B cell (primary cell): ENCODE data around the gene MAD1L1. TPM values are rescaled to one million over a fixed set of nuclear protein-coding genes. Genes with fewer than 3 reads are reported as not detected.

Experiments
- ATAC-seq: fragments of 200-7000 bp; cut with Tn5 transposase; one replicate; pipeline ENCODE4 v1.10.0; 2021; ENCODE audit warnings: low read depth, mild to moderate bottlenecking, moderate number of reproducible peaks, moderate library complexity
- CTCF ChIA-PET: fragments of 350-600 bp; sonication (Branson Sonifier 250); formaldehyde crosslinking; loops from one replicate; lab custom pipeline; 2021; ENCODE audit warnings: antibody characterized with exemption, inconsistent platforms; lab: Charles Lee
- POLR2A ChIA-PET: fragments of 350-600 bp; sonication (Branson Sonifier 250); formaldehyde crosslinking; loops from one replicate; lab custom pipeline; 2021; ENCODE audit warnings: antibody characterized with exemption; lab: Charles Lee
- DNase-seq: peaks from one replicate; pipeline ENCODE4 v3.0.0; 2013
- H2AFZ ChIP-seq: 2 replicates; pipeline ENCODE4 v1.6.1; 2012; ENCODE audit warnings: mild to moderate bottlenecking, low read depth, low read length; ENCODE audit not compliant: insufficient read depth, poor library complexity, severe bottlenecking
- H3K27ac ChIP-seq, 2 donors: 1 replicate in 1 of 2; 2 replicates in 1 of 2; pipeline ENCODE4 v1.5.1; 2012 to 2013; ENCODE audit warnings: low read length in 2 of 2, mild to moderate bottlenecking in 2 of 2, moderate library complexity in 1 of 2
- H3K27me3 ChIP-seq, 4 experiments: fragments of 200-600 bp in 1 of 4; sonication (generic) in 1 of 4; replicated peaks in 1 of 4; 1 replicate in 2 of 4; 2 replicates in 2 of 4; pipeline versions ENCODE4 v1.6.1 to v1.7.0; 2013 to 2016; ENCODE audit warnings: low read length in 3 of 4, mild to moderate bottlenecking in 2 of 4, mixed read lengths in 1 of 4, moderate library complexity in 1 of 4; ENCODE audit not compliant: insufficient read depth in 4 of 4, control insufficient read depth in 3 of 4; ENCODE audit errors: control extremely low read depth in 1 of 4
- H3K36me3 ChIP-seq, 2 experiments: replicated peaks in 1 of 2; 1 replicate in 1 of 2; 2 replicates in 1 of 2; pipeline versions ENCODE4 v1.6.1 to v1.7.1; 2013; ENCODE audit warnings: low read length in 1 of 2; ENCODE audit not compliant: insufficient read depth in 2 of 2, control insufficient read depth in 1 of 2; ENCODE audit errors: control extremely low read depth in 1 of 2, extremely low read depth in 1 of 2
- H3K4me1 ChIP-seq, 2 donors: fragments of 200-600 bp in 1 of 2; sonication (generic) in 1 of 2; 1 replicate in 1 of 2; 2 replicates in 1 of 2; pipeline versions ENCODE4 v1.5.1 to v1.6.1; 2013 to 2017; ENCODE audit warnings: low read length in 2 of 2; ENCODE audit not compliant: control insufficient read depth in 2 of 2, insufficient read depth in 2 of 2
- H3K4me2 ChIP-seq: replicated peaks from 2 replicates; pipeline ENCODE3; 2012; ENCODE audit warnings: mild to moderate bottlenecking, low read depth, low read length; ENCODE audit not compliant: poor library complexity, severe bottlenecking
- H3K4me3 ChIP-seq, 5 experiments: fragments of 200-600 bp in 1 of 5; sonication (generic) in 1 of 5; 1 replicate in 3 of 5; 2 replicates in 2 of 5; pipeline versions ENCODE4 v1.5.1 to v1.7.0; 2011 to 2016; ENCODE audit warnings: low read length in 4 of 5, mild to moderate bottlenecking in 4 of 5, low read depth in 2 of 5, control low read depth in 1 of 5, moderate library complexity in 1 of 5; ENCODE audit not compliant: insufficient read depth in 1 of 5; ENCODE audit errors: control extremely low read depth in 1 of 5, extremely low read depth in 1 of 5
- H3K79me2 ChIP-seq: fragments of 200-600 bp; sonication (generic); one replicate; pipeline ENCODE4 v1.6.0; 2016; ENCODE audit warnings: low read length; ENCODE audit not compliant: control insufficient read depth, insufficient read depth
- H3K9ac ChIP-seq: fragments of 200-600 bp; sonication (generic); 2 replicates; pipeline ENCODE4 v1.6.1; 2017; ENCODE audit warnings: mild to moderate bottlenecking, low read length, moderate library complexity
- H3K9me3 ChIP-seq, 3 donors: one replicate each; pipeline versions ENCODE4 v1.6.1 to v1.7.1; 2013; ENCODE audit warnings: low read length in 2 of 3; ENCODE audit not compliant: control insufficient read depth in 2 of 3, insufficient read depth in 1 of 3; ENCODE audit errors: control extremely low read depth in 1 of 3
- H4K20me1 ChIP-seq: 2 replicates; pipeline ENCODE4 v1.6.0; 2012; ENCODE audit warnings: mild to moderate bottlenecking, low read length; ENCODE audit not compliant: insufficient read depth, control insufficient read depth, poor library complexity, severe bottlenecking
- H3K27ac Mint-ChIP-seq: one replicate; pipeline ENCODE4 v1.8.0; 2021; ENCODE audit warnings: mixed read lengths
- H3K27me3 Mint-ChIP-seq: one replicate; pipeline ENCODE4 v1.8.0; 2021; ENCODE audit warnings: mixed read lengths
- H3K4me1 Mint-ChIP-seq: one replicate; pipeline ENCODE4 v1.8.0; 2021; ENCODE audit warnings: mixed read lengths
- H3K4me3 Mint-ChIP-seq: one replicate; pipeline ENCODE4 v1.8.0; 2021; ENCODE audit warnings: mixed read lengths
- H3K9me3 Mint-ChIP-seq: one replicate; pipeline ENCODE4 v1.8.0; 2022; ENCODE audit warnings: mixed read lengths; ENCODE audit not compliant: insufficient read depth
- CTCF ChIP-seq: fragments of 200-600 bp; IDR thresholded peaks from one replicate; pipeline ENCODE4 v1.8.0; 2022; ENCODE audit warnings: antibody characterized with exemption, mild to moderate bottlenecking
- EZH2 ChIP-seq: IDR thresholded peaks from 2 replicates; pipeline ENCODE4 v1.6.1; 2012; ENCODE audit warnings: borderline replicate concordance, low read depth, mild to moderate bottlenecking, moderate library complexity, low read length; ENCODE audit not compliant: insufficient read depth, poor library complexity, severe bottlenecking
- WGBS: methylation state at CpG from one replicate; pipeline ENCODE4 v1.1.5; 2013; ENCODE audit warnings: missing lambda C conversion rate; ENCODE audit not compliant: insufficient coverage; 5-methylcytosine and 5-hydroxymethylcytosine counted together
- intact Hi-C: fragments of 100-400 bp; cut with micrococcal nuclease; formaldehyde crosslinking; loops from one replicate; pipeline ENCODE4 v1.10.0; 2022
- polyA plus RNA-seq: library from polyadenylated mRNA; depleted of rRNA; stranded (reverse); fragments of >200 nt; gene quantifications from 2 replicates; pipeline ENCODE4 v1.2.3, GENCODE V29; 2012
- total RNA-seq, 2 donors: library from RNA; stranded (reverse); fragments of 120-200 nt in 1 of 2; gene quantifications; 1 replicate in 1 of 2; 2 replicates in 1 of 2; pipeline versions ENCODE4 v1.2.3 to v1.2.4, GENCODE V29; 2013 to 2022

Gene MAD1L1
- total and polyA plus RNA-seq, 2 donors (not counting 1 experiment from before 2014, with no cell fraction given), result 86.7 to 110 TPM

- peaks cover 72% of the 10 kb centered on the region for H4K20me1 ChIP-seq
- H3K79me2 ChIP-seq, result peaks cover 6% of the 10 kb centered on the region
- intact Hi-C loops, result no loop called here
- peaks cover 3 to 5% of the 10 kb centered on the region in 2 donors for H3K4me1 ChIP-seq
- no peak for ATAC-seq
- no peak for DNase-seq
- H3K4me3 Mint-ChIP-seq, result no peak overlapping the region
- H3K27me3 Mint-ChIP-seq, result no peaks in the 10 kb centered on the region
- H3K9me3 Mint-ChIP-seq, result no peaks in the 10 kb centered on the region
- H3K27ac Mint-ChIP-seq, result no peak overlapping the region
- CTCF ChIA-PET, result no interaction called here
- H3K27ac ChIP-seq, result no peak overlapping the region
- POLR2A ChIA-PET, result no interaction called here
- peaks cover 8% of the 10 kb centered on the region for H3K4me1 Mint-ChIP-seq
- no peaks in the 10 kb centered on the region for H3K9me3 ChIP-seq
- H3K9ac ChIP-seq, result no peak overlapping the region
- no peaks in the 10 kb centered on the region for H3K27me3 ChIP-seq
- no peak overlapping the region for H3K4me2 ChIP-seq
- TF ChIP-seq CTCF, result no peak
- TF ChIP-seq EZH2, result no peak
- over 99% methylated on average over 15 of the region's 15 CpGs for WGBS
- no peak overlapping the region for H3K4me3 ChIP-seq
- peaks cover 0 to 7% of the 10 kb centered on the region in 2 experiments for H3K36me3 ChIP-seq
- no peak overlapping the region for H2AFZ ChIP-seq
Measured at GRCh38 chr7:1848911-1849311, 383.8 kb downstream of the MAD1L1 start.

- no peak overlapping the region for H3K9ac ChIP-seq
- intact Hi-C loops, result no loop called here
- H3K4me1 ChIP-seq, result peaks cover 10 to 11% of the 10 kb centered on the region in 2 donors
- ChIA-PET POLR2A (no interaction called here), CTCF (no interaction called here)
- H3K36me3 ChIP-seq, result peaks cover 0 to 8% of the 10 kb centered on the region in 2 experiments
- TF ChIP-seq EZH2, result no peak
- no peaks in the 10 kb centered on the region for H3K9me3 Mint-ChIP-seq
- H3K4me2 ChIP-seq, result no peak overlapping the region
- H3K27ac ChIP-seq, result no peak overlapping the region
- peaks cover 5% of the 10 kb centered on the region for H3K79me2 ChIP-seq
- no peaks in the 10 kb centered on the region for H3K27me3 ChIP-seq
- H4K20me1 ChIP-seq, result peaks cover 72% of the 10 kb centered on the region
- H2AFZ ChIP-seq, result no peak overlapping the region
- H3K27me3 Mint-ChIP-seq, result no peaks in the 10 kb centered on the region
- no peaks in the 10 kb centered on the region for H3K9me3 ChIP-seq
- H3K4me3 Mint-ChIP-seq, result no peak overlapping the region
- ATAC-seq (no peak), DNase-seq (no peak)
- H3K27ac Mint-ChIP-seq, result no peak overlapping the region
- H3K4me1 Mint-ChIP-seq, result peaks cover 15% of the 10 kb centered on the region
- WGBS, result 95% methylated on average over 23 of the region's 23 CpGs
- no peak overlapping the region for H3K4me3 ChIP-seq
Measured at GRCh38 chr7:1848013-1848640, 384.6 kb downstream of the MAD1L1 start.
